ENCODE data around the gene FAM53B.

The FAM53B gene

GRCh38 chr10:124602121-124602561 is 142.0 kb downstream of the FAM53B start:
- TF ChIP-seq GATA3 (IDR thresholded peaks at IDR 0.05; ENCODE audit: low read depth, low read length): no peak
- no peak for TF ChIP-seq GATA2 (IDR thresholded peaks at IDR 0.05; ENCODE audit: low read depth, low read length)

GRCh38 chr10:124601431-124602120 is 142.6 kb downstream of the FAM53B start:
- TF ChIP-seq GATA3 (IDR thresholded peaks at IDR 0.05; ENCODE audit: low read depth, low read length) (no peak), GATA2 (IDR thresholded peaks at IDR 0.05; ENCODE audit: low read depth, low read length) (no peak)

- TF ChIP-seq GATA3 (IDR thresholded peaks at IDR 0.05; ENCODE audit: low read depth, low read length) (no peak), GATA2 (IDR thresholded peaks at IDR 0.05; ENCODE audit: low read depth, low read length) (no peak)
These were observed 143.2 kb downstream of the FAM53B start for GRCh38 chr10:124601016-124601415.

GRCh38 chr10:124600051-124600880 is 143.9 kb downstream of the FAM53B start:
- TF ChIP-seq GATA3 (IDR thresholded peaks at IDR 0.05; ENCODE audit: low read depth, low read length) (no peak), GATA2 (IDR thresholded peaks at IDR 0.05; ENCODE audit: low read depth, low read length) (no peak)

- no peak for TF ChIP-seq GATA3 (IDR thresholded peaks at IDR 0.05; ENCODE audit: low read depth, low read length)
- TF ChIP-seq GATA2 (IDR thresholded peaks at IDR 0.05; ENCODE audit: low read depth, low read length): no peak
These were observed 144.6 kb downstream of the FAM53B start for GRCh38 chr10:124599588-124600050.

- TF ChIP-seq GATA3 (IDR thresholded peaks at IDR 0.05; ENCODE audit: low read depth, low read length) (no peak), GATA2 (IDR thresholded peaks at IDR 0.05; ENCODE audit: low read depth, low read length) (no peak)
These were observed 145.2 kb downstream of the FAM53B start for GRCh38 chr10:124598773-124599587.

- TF ChIP-seq GATA2 (IDR thresholded peaks at IDR 0.05; ENCODE audit: low read depth, low read length) (no peak), GATA3 (IDR thresholded peaks at IDR 0.05; ENCODE audit: low read depth, low read length) (no peak)
These were observed 146.0 kb downstream of the FAM53B start for GRCh38 chr10:124598196-124598595.

- TF ChIP-seq GATA2 (IDR thresholded peaks at IDR 0.05; ENCODE audit: low read depth, low read length): no peak
These were observed 146.4 kb downstream of the FAM53B start for GRCh38 chr10:124597846-124598165.

- no peak for TF ChIP-seq GATA3 (IDR thresholded peaks at IDR 0.05; ENCODE audit: low read depth, low read length)
- no peak for TF ChIP-seq GATA2 (IDR thresholded peaks at IDR 0.05; ENCODE audit: low read depth, low read length)
These were observed 147.0 kb downstream of the FAM53B start for GRCh38 chr10:124596962-124597845.

- no peak for TF ChIP-seq GATA2 (IDR thresholded peaks at IDR 0.05; ENCODE audit: low read depth, low read length)
- no peak for TF ChIP-seq GATA3 (IDR thresholded peaks at IDR 0.05; ENCODE audit: low read depth, low read length)
These were observed 147.9 kb downstream of the FAM53B start for GRCh38 chr10:124596116-124596785.

- TF ChIP-seq GATA3 (IDR thresholded peaks at IDR 0.05; ENCODE audit: low read depth, low read length): no peak
- no peak for TF ChIP-seq GATA2 (IDR thresholded peaks at IDR 0.05; ENCODE audit: low read depth, low read length)
These were observed 148.9 kb downstream of the FAM53B start for GRCh38 chr10:124595143-124595883.

GRCh38 chr10:124594240-124594639 is 149.9 kb downstream of the FAM53B start:
- no peak for TF ChIP-seq GATA2 (IDR thresholded peaks at IDR 0.05; ENCODE audit: low read depth, low read length)
- TF ChIP-seq GATA3 (IDR thresholded peaks at IDR 0.05; ENCODE audit: low read depth, low read length): no peak

All from SH-SY5Y (cell line).